Measurements from ENCODE around the gene DENND2C. TPM values are rescaled to one million over a fixed set of nuclear protein-coding genes. Genes with fewer than 3 reads are reported as not detected.

Gene DENND2C
- total RNA-seq, 2 donors from 2014 or later = 25.6 to 40.3 TPM

- peaks cover 9% of the 10 kb centered on the region for H3K27me3 Mint-ChIP-seq (ENCODE audit: insufficient read depth)
Measured at GRCh38 chr1:114660238-114660637, 9.6 kb downstream of the DENND2C start.

GRCh38 chr1:114651893-114652292, 18.0 kb downstream of the DENND2C start:
- H3K4me3 ChIP-seq (ENCODE audit: low read length) = no peak overlapping the region
- no peaks in the 10 kb centered on the region for H3K9me3 ChIP-seq (ENCODE audit: control insufficient read depth, low read length)
- no peak for TF ChIP-seq CTCF (conservative IDR thresholded peaks at IDR 0.05)
- no peaks in the 10 kb centered on the region for H3K36me3 ChIP-seq (ENCODE audit: control insufficient read depth, insufficient read depth, low read length)
- no peak overlapping the region for H3K9ac ChIP-seq (ENCODE audit: extremely low read depth, low read length, poor library complexity, severe bottlenecking)
- WGBS, 2 experiments (ENCODE audit: insufficient coverage in 1 of 2, insufficient read length in 1 of 2) = 90 to 100% methylated on average over 1 to 2 of the region's 2 CpGs
- Mint-ChIP-seq H3K4me1 (peaks cover 2% of the 10 kb centered on the region), H3K9me3 (no peaks in the 10 kb centered on the region), H3K4me3 (no peak overlapping the region), H3K36me3 (ENCODE audit: low read depth) (peaks cover 3% of the 10 kb centered on the region), H3K27ac (no peak overlapping the region), H3K27me3 (ENCODE audit: insufficient read depth) (peaks cover 6% of the 10 kb centered on the region)
- no peaks in the 10 kb centered on the region for H3K4me1 ChIP-seq (ENCODE audit: control insufficient read depth, insufficient read depth, low read length)
- H3K27me3 ChIP-seq (ENCODE audit: control insufficient read depth, insufficient read depth, low read length, poor library complexity, severe bottlenecking) = no peaks in the 10 kb centered on the region
- H3K27ac ChIP-seq (ENCODE audit: low read depth, low read length) = no peak overlapping the region
- DNase-seq = no peak

More at GRCh38 chr1:114660238-114660637, 9.6 kb downstream of the DENND2C start:
- H3K27ac Mint-ChIP-seq = no peak overlapping the region
- H3K36me3 Mint-ChIP-seq (ENCODE audit: low read depth) = peaks cover 1% of the 10 kb centered on the region
- 50 to 82% methylated on average over 1 to 2 of the region's 2 CpGs for WGBS, 2 experiments (ENCODE audit: insufficient coverage in 1 of 2, insufficient read length in 1 of 2)
- no peak overlapping the region for H3K4me3 ChIP-seq (ENCODE audit: low read length)
- no peak overlapping the region for H3K4me3 Mint-ChIP-seq
- H3K4me1 Mint-ChIP-seq = peaks cover 24% of the 10 kb centered on the region
- TF ChIP-seq CTCF (conservative IDR thresholded peaks at IDR 0.05) = no peak
- H3K9me3 ChIP-seq (ENCODE audit: control insufficient read depth, low read length) = no peaks in the 10 kb centered on the region
- no peaks in the 10 kb centered on the region for H3K36me3 ChIP-seq (ENCODE audit: control insufficient read depth, insufficient read depth, low read length)
- no peaks in the 10 kb centered on the region for H3K9me3 Mint-ChIP-seq
- H3K27me3 ChIP-seq (ENCODE audit: control insufficient read depth, insufficient read depth, low read length, poor library complexity, severe bottlenecking) = no peaks in the 10 kb centered on the region
- no peak for DNase-seq
- no peak overlapping the region for H3K27ac ChIP-seq (ENCODE audit: low read depth, low read length)
- peaks cover 3% of the 10 kb centered on the region for H3K4me1 ChIP-seq (ENCODE audit: control insufficient read depth, insufficient read depth, low read length)
- H3K9ac ChIP-seq (ENCODE audit: extremely low read depth, low read length, poor library complexity, severe bottlenecking) = no peak overlapping the region

- no peak for DNase-seq
- Mint-ChIP-seq H3K36me3 (ENCODE audit: low read depth) (peaks cover 2% of the 10 kb centered on the region), H3K4me1 (peaks cover 11% of the 10 kb centered on the region), H3K27me3 (ENCODE audit: insufficient read depth) (peaks cover 16% of the 10 kb centered on the region), H3K27ac (no peak overlapping the region), H3K4me3 (no peak overlapping the region), H3K9me3 (no peaks in the 10 kb centered on the region)
- no CpG with 5 or more reads among the region's 1 CpG for WGBS, 2 experiments (ENCODE audit: insufficient coverage in 1 of 2, insufficient read length in 1 of 2)
- Histone ChIP-seq H3K4me3 (ENCODE audit: low read length) (no peak overlapping the region), H3K9me3 (ENCODE audit: control insufficient read depth, low read length) (no peaks in the 10 kb centered on the region), H3K36me3 (ENCODE audit: control insufficient read depth, insufficient read depth, low read length) (no peaks in the 10 kb centered on the region), H3K9ac (ENCODE audit: extremely low read depth, low read length, poor library complexity, severe bottlenecking) (no peak overlapping the region), H3K4me1 (ENCODE audit: control insufficient read depth, insufficient read depth, low read length) (no peaks in the 10 kb centered on the region), H3K27ac (ENCODE audit: low read depth, low read length) (no peak overlapping the region), H3K27me3 (ENCODE audit: control insufficient read depth, insufficient read depth, low read length, poor library complexity, severe bottlenecking) (no peaks in the 10 kb centered on the region)
- TF ChIP-seq CTCF (conservative IDR thresholded peaks at IDR 0.05) = peak; percentile 51
Measured at GRCh38 chr1:114648503-114648902, 21.3 kb downstream of the DENND2C start.

Data from endodermal cell (in vitro differentiated cells).